HepG2 (cell line): ENCODE results near the gene CFL1. TPM values are rescaled to one million over a fixed set of nuclear protein-coding genes. Genes with fewer than 3 reads are reported as not detected.

Source experiments
- CEBPB ChIP-seq: IDR thresholded peaks from 2 replicates; pipeline ENCODE4 v1.6.1; 2011; ENCODE audit warnings: low read depth, low read length, improper control_type of control experiment, borderline replicate concordance
- EED ChIP-seq: sonication (generic); formaldehyde crosslinking; IDR thresholded peaks from 2 replicates; pipeline ENCODE4 v1.5.0; 2020; ENCODE audit warnings: mild to moderate bottlenecking, missing genetic modification reagents
- MIER2 ChIP-seq: IDR thresholded peaks from 2 replicates; pipeline ENCODE4 v1.6.1; 2016; ENCODE audit warnings: missing biosample characterization, missing genetic modification reagents
- POLR2AphosphoS5 ChIP-seq: IDR thresholded peaks from 2 replicates; pipeline ENCODE4 v1.6.1; 2012; ENCODE audit warnings: low read depth, low read length
- PREB ChIP-seq: sonication (generic); formaldehyde crosslinking; IDR thresholded peaks from 2 replicates; pipeline ENCODE4 v1.4.0; 2020; ENCODE audit warnings: missing genetic modification reagents
- SSRP1 ChIP-seq: IDR thresholded peaks from 2 replicates; pipeline ENCODE4 v1.6.1; 2016; ENCODE audit warnings: control low read depth
- TCF7 ChIP-seq: sonication (generic); IDR thresholded peaks from 2 replicates; pipeline ENCODE4 v1.6.1; 2016; ENCODE audit warnings: antibody characterized with exemption, low read depth
- TFDP1 ChIP-seq: IDR thresholded peaks from 2 replicates; pipeline ENCODE4 v1.6.1; 2016; ENCODE audit warnings: missing compliant biosample characterization, missing genetic modification reagents, borderline replicate concordance
- TOPORS ChIP-seq: sonication (generic); formaldehyde crosslinking; IDR thresholded peaks from 2 replicates; pipeline ENCODE4 v1.8.0; 2023; ENCODE audit warnings: mild to moderate bottlenecking, missing genetic modification reagents
- WIZ ChIP-seq: sonication (generic); formaldehyde crosslinking; IDR thresholded peaks from 2 replicates; pipeline ENCODE4 v1.5.1; 2020; ENCODE audit warnings: mild to moderate bottlenecking, missing genetic modification reagents
- ZBTB1 ChIP-seq: sonication (generic); formaldehyde crosslinking; IDR thresholded peaks from 2 replicates; pipeline ENCODE4 v1.4.0; 2020; ENCODE audit warnings: missing genetic modification reagents, borderline replicate concordance
- ZFAT ChIP-seq: sonication (generic); formaldehyde crosslinking; conservative IDR thresholded peaks from 2 replicates; pipeline ENCODE4 v1.8.1; 2023; ENCODE audit warnings: missing genetic modification reagents, inconsistent platforms
- ZNF337 ChIP-seq: sonication (generic); formaldehyde crosslinking; IDR thresholded peaks from 2 replicates; pipeline ENCODE4 v1.5.1; 2020; ENCODE audit warnings: missing genetic modification reagents, low read depth, mild to moderate bottlenecking, borderline replicate concordance
- ZNF350 ChIP-seq: sonication (generic); formaldehyde crosslinking; IDR thresholded peaks from 2 replicates; pipeline ENCODE4 v1.4.0; 2020; ENCODE audit warnings: mild to moderate bottlenecking, low read depth, missing genetic modification reagents, borderline replicate concordance
- polyA plus RNA-seq, 8 experiments: library from polyadenylated mRNA; depleted of rRNA in 3 of 8; stranded (reverse) in 7 of 8; unstranded in 1 of 8; fragments of >200 nt; fragmentation: Illumina TruSeq in 4 of 8; extraction: Trizol in 4 of 8; gene quantifications; 2 replicates each; pipeline versions ENCODE4 v1.2.1 to v1.2.3, GENCODE V29; 2011 to 2016; ENCODE audit warnings: low read depth in 4 of 8, missing spikeins in 1 of 8, mixed read lengths in 1 of 8; ENCODE audit not compliant: insufficient read depth in 1 of 8
- total RNA-seq, 5 experiments: library from RNA; depleted of rRNA; stranded (reverse); fragments of >200 nt; fragmentation: Illumina TruSeq; extraction: Trizol; gene quantifications; 2 replicates each; pipeline ENCODE4 v1.2.3, GENCODE V29; 2016; ENCODE audit warnings: low read depth in 1 of 5
- TF ChIP-seq, protein P1 (sequence below): sonication (generic); formaldehyde crosslinking; conservative IDR thresholded peaks from 2 replicates; pipeline ENCODE4 v1.4.0; 2020; ENCODE audit warnings: missing genetic modification reagents
- TF ChIP-seq, protein P2 (sequence below): sonication (generic); formaldehyde crosslinking; IDR thresholded peaks from 2 replicates; pipeline ENCODE4 v1.4.0; 2020; ENCODE audit warnings: mild to moderate bottlenecking, missing genetic modification reagents
- TF ChIP-seq, protein P3 (sequence below): sonication (generic); formaldehyde crosslinking; conservative IDR thresholded peaks from 2 replicates; pipeline ENCODE4 v1.8.0; 2022; ENCODE audit warnings: low read depth, missing genetic modification reagents

The CFL1 gene
- total and polyA plus RNA-seq, 2 of the 13 experiments (the other 11 are each of a cell fraction or from before 2014, with no cell fraction given): 379 to 383 TPM

GRCh38 chr11:65857853-65858680, at the start of gene CFL1 (continued):
- TF ChIP-seq TOPORS: peak; percentile 67; the same call in 1 of the 2 replicates
- 0 out of 2 replicates have a peak, but pooled peaks have one; percentile 39 for TF ChIP-seq MIER2 (CRISPR knock-in tag)
- TF ChIP-seq POLR2AphosphoS5: peak; percentile 98
- TF ChIP-seq ZNF350 (CRISPR knock-in tag): no peak; the same call in 1 of the 2 replicates
- TF ChIP-seq PREB (CRISPR knock-in tag): no peak
- no peak for TF ChIP-seq CEBPB
- TF ChIP-seq WIZ (CRISPR knock-in tag): no peak
- TF ChIP-seq, protein P1, sequence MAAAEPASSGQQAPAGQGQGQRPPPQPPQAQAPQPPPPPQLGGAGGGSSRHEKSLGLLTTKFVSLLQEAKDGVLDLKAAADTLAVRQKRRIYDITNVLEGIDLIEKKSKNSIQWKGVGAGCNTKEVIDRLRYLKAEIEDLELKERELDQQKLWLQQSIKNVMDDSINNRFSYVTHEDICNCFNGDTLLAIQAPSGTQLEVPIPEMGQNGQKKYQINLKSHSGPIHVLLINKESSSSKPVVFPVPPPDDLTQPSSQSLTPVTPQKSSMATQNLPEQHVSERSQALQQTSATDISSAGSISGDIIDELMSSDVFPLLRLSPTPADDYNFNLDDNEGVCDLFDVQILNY (CRISPR knock-in tag): peak; percentile 85
- TF ChIP-seq, protein P2, sequence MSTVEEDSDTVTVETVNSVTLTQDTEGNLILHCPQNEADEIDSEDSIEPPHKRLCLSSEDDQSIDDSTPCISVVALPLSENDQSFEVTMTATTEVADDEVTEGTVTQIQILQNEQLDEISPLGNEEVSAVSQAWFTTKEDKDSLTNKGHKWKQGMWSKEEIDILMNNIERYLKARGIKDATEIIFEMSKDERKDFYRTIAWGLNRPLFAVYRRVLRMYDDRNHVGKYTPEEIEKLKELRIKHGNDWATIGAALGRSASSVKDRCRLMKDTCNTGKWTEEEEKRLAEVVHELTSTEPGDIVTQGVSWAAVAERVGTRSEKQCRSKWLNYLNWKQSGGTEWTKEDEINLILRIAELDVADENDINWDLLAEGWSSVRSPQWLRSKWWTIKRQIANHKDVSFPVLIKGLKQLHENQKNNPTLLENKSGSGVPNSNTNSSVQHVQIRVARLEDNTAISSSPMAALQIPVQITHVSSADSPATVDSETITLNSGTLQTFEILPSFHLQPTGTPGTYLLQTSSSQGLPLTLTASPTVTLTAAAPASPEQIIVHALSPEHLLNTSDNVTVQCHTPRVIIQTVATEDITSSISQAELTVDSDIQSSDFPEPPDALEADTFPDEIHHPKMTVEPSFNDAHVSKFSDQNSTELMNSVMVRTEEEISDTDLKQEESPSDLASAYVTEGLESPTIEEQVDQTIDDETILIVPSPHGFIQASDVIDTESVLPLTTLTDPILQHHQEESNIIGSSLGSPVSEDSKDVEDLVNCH (CRISPR knock-in tag): no peak
- 0 out of 2 replicates have a peak, but pooled peaks have one; percentile 66 for TF ChIP-seq EED (CRISPR knock-in tag)
- TF ChIP-seq TCF7: no peak
- no peak for TF ChIP-seq ZBTB1 (CRISPR knock-in tag)
- no peak for TF ChIP-seq ZNF337
- no peak for TF ChIP-seq ZFAT (CRISPR knock-in tag)
- TF ChIP-seq SSRP1 (CRISPR knock-in tag): no peak
- TF ChIP-seq TFDP1 (CRISPR knock-in tag): peak; percentile 89
- TF ChIP-seq, protein P3, sequence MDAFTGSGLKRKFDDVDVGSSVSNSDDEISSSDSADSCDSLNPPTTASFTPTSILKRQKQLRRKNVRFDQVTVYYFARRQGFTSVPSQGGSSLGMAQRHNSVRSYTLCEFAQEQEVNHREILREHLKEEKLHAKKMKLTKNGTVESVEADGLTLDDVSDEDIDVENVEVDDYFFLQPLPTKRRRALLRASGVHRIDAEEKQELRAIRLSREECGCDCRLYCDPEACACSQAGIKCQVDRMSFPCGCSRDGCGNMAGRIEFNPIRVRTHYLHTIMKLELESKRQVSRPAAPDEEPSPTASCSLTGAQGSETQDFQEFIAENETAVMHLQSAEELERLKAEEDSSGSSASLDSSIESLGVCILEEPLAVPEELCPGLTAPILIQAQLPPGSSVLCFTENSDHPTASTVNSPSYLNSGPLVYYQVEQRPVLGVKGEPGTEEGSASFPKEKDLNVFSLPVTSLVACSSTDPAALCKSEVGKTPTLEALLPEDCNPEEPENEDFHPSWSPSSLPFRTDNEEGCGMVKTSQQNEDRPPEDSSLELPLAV (CRISPR knock-in tag): no peak
